ENCODE data around the gene RDH13.

- no peak for TF ChIP-seq GATA2 (IDR thresholded peaks at IDR 0.05; ENCODE audit: low read depth, low read length)
- no peak for TF ChIP-seq GATA3 (IDR thresholded peaks at IDR 0.05; ENCODE audit: low read depth, low read length)
These were observed 62.2 kb downstream of the RDH13 start for GRCh38 chr19:55000761-55001160.
